UCSD-AML1 (cell line): ENCODE results near the gene MRPL27.

Experiments
- DNase-seq: peaks from one replicate; lab custom pipeline; 2025; ENCODE audit not compliant: unreplicated experiment; lab: John Stamatoyannopoulos, UW

MRPL27 gene

GRCh38 chr17:50388728-50389127 lies 15.7 kb upstream of the MRPL27 start:
- no peak for DNase-seq

GRCh38 chr17:50386510-50386909 lies 13.5 kb upstream of the MRPL27 start:
- DNase-seq: no peak

- no peak for DNase-seq
Measured at GRCh38 chr17:50382931-50383330, 9.9 kb upstream of the MRPL27 start.

GRCh38 chr17:50381920-50382319 lies 8.9 kb upstream of the MRPL27 start:
- no peak for DNase-seq

GRCh38 chr17:50381260-50381815 lies 8.4 kb upstream of the MRPL27 start:
- DNase-seq: no peak

- no peak for DNase-seq
Measured at GRCh38 chr17:50380369-50381259, 7.6 kb upstream of the MRPL27 start.

GRCh38 chr17:50379351-50380132 lies 6.6 kb upstream of the MRPL27 start:
- no peak for DNase-seq

GRCh38 chr17:50375858-50376538 lies 3.0 kb upstream of the MRPL27 start:
- DNase-seq: no peak

- no peak for DNase-seq
Measured at GRCh38 chr17:50373705-50374104, 721 bp upstream of the MRPL27 start.

- no peak for DNase-seq
Measured at GRCh38 chr17:50372222-50372757, 694 bp downstream of the MRPL27 start.

GRCh38 chr17:50371526-50371925 lies 1.5 kb downstream of the MRPL27 start:
- DNase-seq: no peak

- no peak for DNase-seq
Measured at GRCh38 chr17:50370052-50370451, 2.9 kb downstream of the MRPL27 start.

- DNase-seq: no peak
Measured at GRCh38 chr17:50367401-50367800, 5.6 kb downstream of the MRPL27 start.

- no peak for DNase-seq
Measured at GRCh38 chr17:50365649-50366393, 7.2 kb downstream of the MRPL27 start.

GRCh38 chr17:50365165-50365564 lies 7.8 kb downstream of the MRPL27 start:
- DNase-seq: no peak

- no peak for DNase-seq
Measured at GRCh38 chr17:50364715-50365114, 8.3 kb downstream of the MRPL27 start.

- no peak for DNase-seq
Measured at GRCh38 chr17:50364061-50364458, 8.9 kb downstream of the MRPL27 start.

- no peak for DNase-seq
Measured at GRCh38 chr17:50363217-50364060, 9.5 kb downstream of the MRPL27 start.

GRCh38 chr17:50362661-50363060 lies 10.3 kb downstream of the MRPL27 start:
- no peak for DNase-seq
